ENCODE measurements around the gene OPRD1. TPM values are rescaled to one million over a fixed set of nuclear protein-coding genes. Genes with fewer than 3 reads are reported as not detected.
A peak's percentile ranks its signal among the peaks of the same experiment; 100 is the strongest.

Gene OPRD1
- total RNA-seq, 1 donor from 2014 or later, result not detected

DNA sequence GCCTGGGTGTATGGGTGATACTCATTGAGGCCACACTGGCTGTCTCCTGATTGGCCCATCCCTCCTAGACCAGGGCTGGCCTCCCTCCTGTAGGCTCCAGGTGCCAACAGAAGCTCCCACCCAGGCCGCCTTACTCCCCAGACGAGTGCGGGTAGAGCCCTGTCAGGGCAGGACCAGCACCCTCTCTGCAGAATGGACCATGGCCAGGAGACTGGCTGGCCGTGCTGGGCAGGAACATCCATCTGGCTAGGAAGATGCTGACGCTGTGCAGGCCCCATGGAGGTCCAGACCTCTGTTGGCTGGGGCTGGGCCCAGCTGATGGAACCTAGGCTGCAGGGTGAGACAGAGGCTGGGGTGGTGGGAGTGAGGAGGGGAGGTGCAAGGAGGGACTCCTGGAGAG, 77.4 kb downstream of the OPRD1 start:
- no peak overlapping the region for H3K4me3 ChIP-seq
- TF ChIP-seq, protein P1, sequence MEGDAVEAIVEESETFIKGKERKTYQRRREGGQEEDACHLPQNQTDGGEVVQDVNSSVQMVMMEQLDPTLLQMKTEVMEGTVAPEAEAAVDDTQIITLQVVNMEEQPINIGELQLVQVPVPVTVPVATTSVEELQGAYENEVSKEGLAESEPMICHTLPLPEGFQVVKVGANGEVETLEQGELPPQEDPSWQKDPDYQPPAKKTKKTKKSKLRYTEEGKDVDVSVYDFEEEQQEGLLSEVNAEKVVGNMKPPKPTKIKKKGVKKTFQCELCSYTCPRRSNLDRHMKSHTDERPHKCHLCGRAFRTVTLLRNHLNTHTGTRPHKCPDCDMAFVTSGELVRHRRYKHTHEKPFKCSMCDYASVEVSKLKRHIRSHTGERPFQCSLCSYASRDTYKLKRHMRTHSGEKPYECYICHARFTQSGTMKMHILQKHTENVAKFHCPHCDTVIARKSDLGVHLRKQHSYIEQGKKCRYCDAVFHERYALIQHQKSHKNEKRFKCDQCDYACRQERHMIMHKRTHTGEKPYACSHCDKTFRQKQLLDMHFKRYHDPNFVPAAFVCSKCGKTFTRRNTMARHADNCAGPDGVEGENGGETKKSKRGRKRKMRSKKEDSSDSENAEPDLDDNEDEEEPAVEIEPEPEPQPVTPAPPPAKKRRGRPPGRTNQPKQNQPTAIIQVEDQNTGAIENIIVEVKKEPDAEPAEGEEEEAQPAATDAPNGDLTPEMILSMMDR (IDR thresholded peaks at IDR 0.05), result no peak
- H3K9me3 ChIP-seq, result no peaks in the 10 kb centered on the region
- H3K4me1 ChIP-seq, result peaks cover 30% of the 10 kb centered on the region
- ATAC-seq, result no peak
- intact Hi-C loops (cut with DNase I), result no loop called here
- H3K27ac ChIP-seq, result no peak overlapping the region
- peak; percentile 68 for DNase-seq
- no peaks in the 10 kb centered on the region for H3K27me3 ChIP-seq
- H3K36me3 ChIP-seq, result peaks cover 6% of the 10 kb centered on the region

DNA sequence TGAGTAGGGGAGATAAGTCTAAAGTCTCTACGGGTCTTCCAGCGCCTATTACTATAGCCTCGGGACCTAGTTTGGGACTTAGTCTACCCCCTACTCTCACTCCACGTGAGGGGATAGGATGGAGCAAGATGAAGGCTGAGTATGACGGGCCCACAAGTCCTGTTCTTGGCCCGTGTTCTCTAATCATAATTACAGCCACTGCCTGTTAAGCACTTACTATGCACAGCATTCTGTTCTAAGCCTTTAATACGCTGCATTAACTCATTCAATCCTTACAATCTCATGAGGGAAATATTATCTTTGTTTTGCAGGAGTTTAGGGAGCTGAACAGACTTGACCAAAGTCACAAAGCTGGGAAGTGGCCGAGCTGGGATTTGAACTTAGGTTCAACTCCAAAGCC, 78.5 kb downstream of the OPRD1 start:
- no peak overlapping the region for H3K27ac ChIP-seq
- intact Hi-C loops (cut with DNase I), result no loop called here

DNA sequence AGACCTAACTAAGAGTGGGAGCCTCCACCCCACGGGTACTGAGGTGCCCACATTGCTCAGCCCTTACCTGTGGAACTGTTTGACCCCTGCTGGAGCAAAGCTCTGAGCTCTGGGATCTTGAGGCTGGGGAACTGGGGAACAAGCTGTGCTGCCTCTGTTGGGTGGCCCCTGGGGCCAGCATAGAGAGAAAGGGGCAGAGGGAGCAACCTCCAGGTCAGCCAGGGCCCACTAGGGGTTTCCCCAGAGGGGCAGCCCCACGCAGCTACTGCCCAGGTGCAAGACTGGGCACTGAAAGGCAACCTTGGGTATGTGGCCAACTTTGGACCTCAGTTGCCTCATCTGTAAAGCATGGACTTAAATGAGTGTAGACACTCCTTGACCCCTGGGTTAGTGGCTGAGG, 78.9 kb downstream of the OPRD1 start:
- Histone ChIP-seq H3K9me3 (no peaks in the 10 kb centered on the region), H3K4me3 (no peak overlapping the region), H3K27ac (no peak overlapping the region), H3K36me3 (peaks cover 9% of the 10 kb centered on the region), H3K4me1 (peaks cover 18% of the 10 kb centered on the region), H3K27me3 (no peaks in the 10 kb centered on the region)
- TF ChIP-seq, protein P1 (IDR thresholded peaks at IDR 0.05), result no peak
- intact Hi-C loops (cut with DNase I), result no loop called here
- ATAC-seq (no peak), DNase-seq (no peak)

More for the DNA sequence above, 78.5 kb downstream of the OPRD1 start:
- no peaks in the 10 kb centered on the region for H3K27me3 ChIP-seq
- no peaks in the 10 kb centered on the region for H3K9me3 ChIP-seq
- DNase-seq, result no peak
- peaks cover 9% of the 10 kb centered on the region for H3K36me3 ChIP-seq
- H3K4me3 ChIP-seq, result no peak overlapping the region
- TF ChIP-seq, protein P1 (IDR thresholded peaks at IDR 0.05), result no peak
- no peak for ATAC-seq
- H3K4me1 ChIP-seq, result peaks cover 22% of the 10 kb centered on the region

DNA sequence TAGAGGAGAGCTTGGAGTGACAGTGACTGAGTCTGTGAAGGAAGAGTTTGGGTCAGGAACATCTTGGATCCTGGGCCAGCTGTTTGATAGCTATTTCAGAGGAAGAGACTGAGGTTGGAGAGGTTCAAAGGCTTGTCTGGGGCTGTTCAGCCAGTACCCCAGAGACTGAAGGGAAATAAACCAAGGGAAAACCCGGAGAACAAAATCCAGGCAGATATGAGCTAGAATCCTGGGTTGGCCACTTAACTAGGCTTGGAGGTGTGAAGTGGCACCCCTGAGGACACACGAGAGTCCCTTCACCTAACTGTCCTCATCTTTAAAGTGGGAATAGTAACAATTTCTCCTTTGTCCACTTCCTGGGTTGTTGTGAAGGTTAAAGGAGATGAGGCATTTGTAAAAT, 79.3 kb downstream of the OPRD1 start:
- intact Hi-C loops (cut with DNase I), result no loop called here
- ATAC-seq (no peak), DNase-seq (no peak)
- no peaks in the 10 kb centered on the region for H3K27me3 ChIP-seq
- H3K9me3 ChIP-seq, result no peaks in the 10 kb centered on the region
- peaks cover 13% of the 10 kb centered on the region for H3K4me1 ChIP-seq
- H3K27ac ChIP-seq, result no peak overlapping the region
- TF ChIP-seq, protein P1 (IDR thresholded peaks at IDR 0.05), result no peak
- H3K36me3 ChIP-seq, result peaks cover 9% of the 10 kb centered on the region
- H3K4me3 ChIP-seq, result no peak overlapping the region

DNA sequence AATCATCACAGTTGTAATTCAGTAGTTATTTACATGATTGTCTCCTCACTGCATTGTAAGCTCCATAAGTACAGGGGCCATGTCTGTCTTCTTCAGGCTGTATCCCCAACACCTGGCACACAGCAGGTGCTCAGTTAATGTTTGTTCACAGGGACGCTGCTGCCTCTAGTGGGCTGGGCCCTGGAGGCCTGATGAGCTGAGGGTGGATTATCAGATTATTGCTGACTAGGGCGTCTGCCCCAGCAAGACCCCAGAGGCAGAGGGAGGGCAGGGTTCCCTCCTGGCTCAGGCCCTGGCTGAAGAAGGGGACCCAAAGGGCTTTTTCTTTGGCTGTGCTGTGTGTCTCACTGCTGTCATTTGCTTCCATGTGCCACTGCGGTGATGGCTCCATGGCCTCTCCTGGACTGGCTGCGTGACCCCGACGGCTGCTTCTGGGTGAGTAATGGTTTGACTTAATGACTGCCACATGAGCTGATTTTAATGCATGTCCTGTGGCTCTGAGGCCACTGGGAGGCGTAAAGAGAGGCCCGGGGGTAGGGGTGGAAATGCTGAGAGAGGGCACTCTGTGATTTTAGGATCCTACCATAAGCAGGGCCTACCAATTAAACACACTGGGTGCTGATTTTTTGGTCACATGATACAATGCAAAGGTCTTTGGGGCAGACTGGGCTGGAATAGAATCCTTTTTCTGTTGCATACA, 81.6 kb downstream of the OPRD1 start:
- intact Hi-C loops (cut with DNase I), result no loop called here
- Histone ChIP-seq H3K27me3 (no peaks in the 10 kb centered on the region), H3K4me1 (peaks cover 7% of the 10 kb centered on the region), H3K36me3 (peaks cover 9% of the 10 kb centered on the region), H3K27ac (no peak overlapping the region), H3K4me3 (no peak overlapping the region), H3K9me3 (no peaks in the 10 kb centered on the region)
- TF ChIP-seq, protein P1 (IDR thresholded peaks at IDR 0.05), result no peak
- ATAC-seq (no peak), DNase-seq (no peak)
